IMR-90 (cell line): ENCODE measurements around the gene FOXN4. TPM values are rescaled to one million over a fixed set of nuclear protein-coding genes. Genes with fewer than 3 reads are reported as not detected.

ENCODE experiments used
- ATAC-seq: fragments of 200-7000 bp; cut with Tn5 transposase; 2 replicates; pipeline ENCODE4 v1.9.1; 2020; ENCODE audit warnings: low read depth, mild to moderate bottlenecking, moderate library complexity
- BruUV-seq: library from RNA; stranded (reverse); fragments of 400-500 nt; replicated peaks from 2 replicates; lab custom pipeline; 2021; lab: Mats Ljungman, UMichigan
- CTCF ChIA-PET: fragments of 300-600 bp; formaldehyde crosslinking; extraction: SDS; loops from one replicate; lab custom pipeline; 2021; ENCODE audit warnings: antibody characterized with exemption; lab: Yijun Ruan, JAX
- POLR2A ChIA-PET: fragments of 300-600 bp; sonication (Branson Sonifier 250); formaldehyde crosslinking; loops from one replicate; lab custom pipeline; 2022; ENCODE audit warnings: antibody characterized with exemption; ENCODE audit not compliant: unreplicated experiment; lab: Charles Lee
- DNase-seq: peaks from one replicate; pipeline ENCODE4 v3.0.0; 2013
- H2AFZ ChIP-seq: replicated peaks from 2 replicates; pipeline ENCODE3; 2013; ENCODE audit warnings: low read length, mild to moderate bottlenecking; ENCODE audit not compliant: poor library complexity
- H2AK5ac ChIP-seq: 2 replicates; pipeline ENCODE4 v1.6.1; 2013; ENCODE audit warnings: low read depth, low read length, inconsistent platforms
- H2AK9ac ChIP-seq: replicated peaks from 2 replicates; pipeline ENCODE3; 2013; ENCODE audit warnings: mild to moderate bottlenecking, low read depth, low read length, moderate library complexity; ENCODE audit not compliant: poor library complexity
- H2BK120ac ChIP-seq: 2 replicates; pipeline ENCODE4 v1.6.1; 2013; ENCODE audit warnings: low read depth, low read length, inconsistent platforms
- H2BK15ac ChIP-seq: 3 replicates; pipeline ENCODE4 v1.6.1; 2013; ENCODE audit warnings: low read depth, low read length, inconsistent platforms
- H2BK20ac ChIP-seq: 2 replicates; pipeline ENCODE4 v1.6.1; 2013; ENCODE audit warnings: low read depth, mild to moderate bottlenecking, inconsistent platforms, low read length, moderate library complexity
- H2BK5ac ChIP-seq: 2 replicates; pipeline ENCODE4 v1.6.1; 2013; ENCODE audit warnings: mild to moderate bottlenecking, low read depth, low read length, inconsistent platforms; ENCODE audit not compliant: poor library complexity, severe bottlenecking
- H3K14ac ChIP-seq: replicated peaks from 2 replicates; pipeline ENCODE4 v1.6.1; 2013; ENCODE audit warnings: low read depth, low read length, inconsistent platforms
- H3K18ac ChIP-seq: 2 replicates; pipeline ENCODE4 v1.6.1; 2013; ENCODE audit warnings: low read depth, low read length, control low read depth
- H3K23ac ChIP-seq: 2 replicates; pipeline ENCODE4 v1.6.1; 2013; ENCODE audit warnings: low read depth, low read length, inconsistent platforms
- H3K27ac ChIP-seq: 2 replicates; pipeline ENCODE4 v1.5.1; 2013; ENCODE audit warnings: mild to moderate bottlenecking, control low read depth, low read length; ENCODE audit not compliant: insufficient read depth
- H3K27me3 ChIP-seq: 2 replicates; pipeline ENCODE4 v1.6.1; 2013; ENCODE audit warnings: low read length; ENCODE audit not compliant: control insufficient read depth, insufficient read depth
- H3K36me3 ChIP-seq: 2 replicates; pipeline ENCODE4 v1.6.1; 2013; ENCODE audit warnings: low read length, mixed read lengths; ENCODE audit not compliant: control insufficient read depth, insufficient read depth
- H3K4ac ChIP-seq: 2 replicates; pipeline ENCODE4 v1.6.1; 2013; ENCODE audit warnings: low read depth, low read length, inconsistent platforms
- H3K4me1 ChIP-seq: 2 replicates; pipeline ENCODE4 v1.6.1; 2013; ENCODE audit warnings: low read length, mixed read lengths; ENCODE audit not compliant: control insufficient read depth, insufficient read depth
- H3K4me2 ChIP-seq: 2 replicates; pipeline ENCODE4 v1.6.1; 2013; ENCODE audit warnings: low read depth, mild to moderate bottlenecking, control low read depth, low read length, moderate library complexity
- H3K4me3 ChIP-seq: 2 replicates; pipeline ENCODE4 v1.5.1; 2013; ENCODE audit warnings: low read depth, mild to moderate bottlenecking, control low read depth, low read length, moderate library complexity; ENCODE audit not compliant: insufficient read depth
- H3K56ac ChIP-seq: 2 replicates; pipeline ENCODE4 v1.6.1; 2013; ENCODE audit warnings: low read length, inconsistent platforms; ENCODE audit not compliant: insufficient read depth; ENCODE audit errors: extremely low read depth
- H3K79me1 ChIP-seq, 2 experiments: 2 replicates each; pipeline ENCODE4 v1.6.1; 2013; ENCODE audit warnings: low read length in 2 of 2, inconsistent platforms in 1 of 2, low read depth in 1 of 2
- H3K9ac ChIP-seq: 2 replicates; pipeline ENCODE4 v1.6.1; 2013; ENCODE audit warnings: low read depth, low read length, control low read depth
- H3K9me1 ChIP-seq: 2 replicates; pipeline ENCODE4 v1.6.1; 2013; ENCODE audit warnings: low read length, inconsistent platforms; ENCODE audit not compliant: insufficient read depth
- H3K9me3 ChIP-seq: 2 replicates; pipeline ENCODE4 v1.6.1; 2013; ENCODE audit warnings: low read length; ENCODE audit not compliant: control insufficient read depth, insufficient read depth
- H4K20me1 ChIP-seq: 2 replicates; pipeline ENCODE4 v1.6.1; 2013; ENCODE audit warnings: low read length, inconsistent platforms; ENCODE audit not compliant: insufficient read depth
- H4K5ac ChIP-seq: 2 replicates; pipeline ENCODE4 v1.6.1; 2013; ENCODE audit warnings: mild to moderate bottlenecking, low read depth, low read length, control low read depth
- H4K8ac ChIP-seq, 2 experiments: 2 replicates each; pipeline ENCODE4 v1.6.1; 2013; ENCODE audit warnings: low read depth in 2 of 2, low read length in 2 of 2, control low read depth in 1 of 2, inconsistent platforms in 1 of 2
- H4K91ac ChIP-seq: 2 replicates; pipeline ENCODE4 v1.6.1; 2013; ENCODE audit warnings: low read depth, low read length, inconsistent platforms; ENCODE audit not compliant: insufficient read depth
- CHD1 ChIP-seq: IDR thresholded peaks from 2 replicates; pipeline ENCODE4 v1.6.1; 2012; ENCODE audit warnings: low read depth, low read length, improper control_type of control experiment
- FOS ChIP-seq: fragments of 150-350 bp; IDR thresholded peaks from 2 replicates; pipeline ENCODE4 v1.6.1; 2016; ENCODE audit warnings: low read depth, low read length
- MAFK ChIP-seq: IDR thresholded peaks from 2 replicates; pipeline ENCODE4 v1.6.1; 2012; ENCODE audit warnings: low read depth, low read length, improper control_type of control experiment
- MAZ ChIP-seq: IDR thresholded peaks from 2 replicates; pipeline ENCODE4 v1.6.1; 2012; ENCODE audit warnings: low read depth, mild to moderate bottlenecking, low read length, improper control_type of control experiment, moderate library complexity, borderline replicate concordance
- MXI1 ChIP-seq: IDR thresholded peaks from 2 replicates; pipeline ENCODE4 v1.6.1; 2012; ENCODE audit warnings: low read depth, mild to moderate bottlenecking, low read length, moderate library complexity, borderline replicate concordance
- POLR2A ChIP-seq: IDR thresholded peaks from 2 replicates; pipeline ENCODE4 v1.6.1; 2012; ENCODE audit warnings: mild to moderate bottlenecking, low read depth, low read length
- RAD21 ChIP-seq: IDR thresholded peaks from 2 replicates; pipeline ENCODE4 v1.6.1; 2012; ENCODE audit warnings: low read length, improper control_type of control experiment
- WGBS, 2 experiments: methylation state at CpG; one replicate each; pipeline versions ENCODE4 v1.1.5 to v1.1.7; 2013; ENCODE audit warnings: missing lambda C conversion rate in 2 of 2; ENCODE audit not compliant: insufficient read length in 1 of 2; ENCODE audit errors: extremely low coverage in 2 of 2; 5-methylcytosine and 5-hydroxymethylcytosine counted together
- dilution Hi-C: fragments of 300-500 bp; cut with HindIII; formaldehyde crosslinking; loops from one replicate; pipeline ENCODE4 v1.14.3; 2018; ENCODE audit warnings: low sequenced_read_pairs; ENCODE audit not compliant: unreplicated experiment
- in situ Hi-C: fragments of 300-500 bp; cut with MboI; formaldehyde crosslinking; loops from 3 replicates; pipeline ENCODE4 v1.14.3; 2019; ENCODE audit warnings: low sequenced_read_pairs, inconsistent platforms, mixed read lengths
- intact Hi-C: fragments of 100-400 bp; cut with micrococcal nuclease; formaldehyde crosslinking; loops from 2 replicates; pipeline ENCODE4 v1.10.0; 2022
- polyA plus RNA-seq, 3 experiments: library from polyadenylated mRNA; depleted of rRNA; stranded (reverse); fragments of >200 nt; gene quantifications; 2 replicates each; pipeline ENCODE4 v1.2.3, GENCODE V29; 2012; ENCODE audit warnings: low replicate concordance in 1 of 3
- total RNA-seq: library from RNA; depleted of rRNA; stranded (reverse); fragments of >200 nt; gene quantifications from 2 replicates; pipeline ENCODE4 v1.2.3, GENCODE V29; 2012
- TF ChIP-seq, protein P1 (sequence below): conservative IDR thresholded peaks from 2 replicates; pipeline ENCODE4 v1.5.1; 2012; ENCODE audit warnings: mild to moderate bottlenecking, low read depth, low read length, improper control_type of control experiment

The FOXN4 gene
- total and polyA plus RNA-seq, 2 of the 4 experiments (the other 2 are of a cell fraction) = not detected

DNA sequence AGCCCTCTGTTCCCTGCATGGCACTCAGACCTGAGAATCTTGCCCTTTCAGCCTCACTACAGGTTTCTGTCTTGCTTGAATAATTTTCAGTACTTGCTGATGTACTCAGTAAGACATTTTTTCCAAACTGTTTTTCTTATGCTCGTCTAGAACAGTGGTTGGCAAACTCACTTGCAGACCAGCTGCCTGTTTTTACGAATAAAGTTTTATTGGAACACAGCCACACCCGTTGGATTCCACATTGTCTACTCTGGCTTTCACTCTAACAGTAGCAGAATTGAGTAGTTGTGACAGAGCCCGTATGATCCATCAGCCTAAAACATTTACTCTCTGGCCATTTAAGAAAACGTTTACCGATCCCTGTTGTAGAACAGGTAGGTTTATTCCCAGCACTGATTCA lies 72.8 kb downstream of the FOXN4 start:
- POLR2A ChIA-PET = no interaction called here
- Histone ChIP-seq H3K4me2 (no peak overlapping the region), H2BK5ac (no peak overlapping the region), H3K4me3 (no peak overlapping the region), H2AK5ac (no peak overlapping the region), H3K79me1 (no peaks in the 10 kb centered on the region), H3K56ac (no peak overlapping the region), H3K4ac (no peak overlapping the region), H3K14ac (no peak overlapping the region), H4K5ac (no peak overlapping the region), H2AFZ (no peak overlapping the region), H3K9me1 (no peaks in the 10 kb centered on the region), H3K36me3 (peaks cover 9% of the 10 kb centered on the region), H4K91ac (no peak overlapping the region), H2BK20ac (no peak overlapping the region), H2BK120ac (no peak overlapping the region), H3K9me3 (no peaks in the 10 kb centered on the region), H2BK15ac (no peak overlapping the region), H3K23ac (no peak overlapping the region), H3K18ac (no peak overlapping the region), H2AK9ac (no peak overlapping the region), H3K27me3 (no peaks in the 10 kb centered on the region), H4K20me1 (no peaks in the 10 kb centered on the region), H3K9ac (no peak overlapping the region), H4K8ac (no peak overlapping the region), H3K27ac (no peak overlapping the region), H3K4me1 (no peaks in the 10 kb centered on the region)
- TF ChIP-seq FOS = no peak
- no peak for TF ChIP-seq RAD21
- TF ChIP-seq POLR2A = no peak
- no peak for TF ChIP-seq MXI1
- TF ChIP-seq MAFK = no peak
- TF ChIP-seq CHD1 = no peak
- TF ChIP-seq, protein P1, sequence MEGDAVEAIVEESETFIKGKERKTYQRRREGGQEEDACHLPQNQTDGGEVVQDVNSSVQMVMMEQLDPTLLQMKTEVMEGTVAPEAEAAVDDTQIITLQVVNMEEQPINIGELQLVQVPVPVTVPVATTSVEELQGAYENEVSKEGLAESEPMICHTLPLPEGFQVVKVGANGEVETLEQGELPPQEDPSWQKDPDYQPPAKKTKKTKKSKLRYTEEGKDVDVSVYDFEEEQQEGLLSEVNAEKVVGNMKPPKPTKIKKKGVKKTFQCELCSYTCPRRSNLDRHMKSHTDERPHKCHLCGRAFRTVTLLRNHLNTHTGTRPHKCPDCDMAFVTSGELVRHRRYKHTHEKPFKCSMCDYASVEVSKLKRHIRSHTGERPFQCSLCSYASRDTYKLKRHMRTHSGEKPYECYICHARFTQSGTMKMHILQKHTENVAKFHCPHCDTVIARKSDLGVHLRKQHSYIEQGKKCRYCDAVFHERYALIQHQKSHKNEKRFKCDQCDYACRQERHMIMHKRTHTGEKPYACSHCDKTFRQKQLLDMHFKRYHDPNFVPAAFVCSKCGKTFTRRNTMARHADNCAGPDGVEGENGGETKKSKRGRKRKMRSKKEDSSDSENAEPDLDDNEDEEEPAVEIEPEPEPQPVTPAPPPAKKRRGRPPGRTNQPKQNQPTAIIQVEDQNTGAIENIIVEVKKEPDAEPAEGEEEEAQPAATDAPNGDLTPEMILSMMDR = no peak
- TF ChIP-seq MAZ = no peak
- DNase-seq = no peak
- WGBS, 2 experiments = 83% methylated on average over 2 of the region's 6 CpGs; no CpG with 5 or more reads in 1 of the 2 experiments
- no TSS peak for BruUV-seq
- in situ Hi-C loops = no loop called here
- intact Hi-C loops = no loop called here
- CTCF ChIA-PET = no interaction called here
- dilution Hi-C loops = no loop called here
- no peak for ATAC-seq
